Amniotic epithelial cell (primary cell): Measurements from ENCODE around the gene FAM20C.
"Not testable (repeated sequence)": the region's sequence is repeated elsewhere in the genome, so short reads cannot be mapped to it uniquely, and the experiment has no call there.

ENCODE experiments used
- DNase-seq: peaks from one replicate; pipeline ENCODE4 v3.0.0-alpha.2; 2010; ENCODE audit warnings: low read depth

FAM20C gene

GRCh38 chr7:259751-260405, 67.5 kb downstream of the FAM20C start:
- DNase-seq = no peak

- DNase-seq = no peak
Observed at GRCh38 chr7:260441-261281, 68.3 kb downstream of the FAM20C start.

- no peak for DNase-seq
Observed at GRCh38 chr7:261341-262250, 69.2 kb downstream of the FAM20C start.

DNA sequence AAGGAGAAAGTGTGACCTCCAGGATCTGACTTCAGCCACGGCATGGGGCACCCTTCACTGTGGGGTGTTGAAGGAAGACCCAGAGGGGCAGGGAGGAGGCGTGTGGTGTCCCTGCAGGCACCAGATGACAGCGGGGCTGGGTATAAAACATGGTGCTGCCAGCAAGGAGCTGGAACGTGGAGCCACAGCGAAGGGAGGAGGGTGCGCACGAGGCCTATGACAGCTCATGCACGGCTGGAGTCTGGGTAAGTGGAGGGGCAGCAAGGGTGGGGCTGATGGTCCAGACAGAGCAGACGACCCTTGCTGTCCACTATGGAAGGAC, 69.8 kb downstream of the FAM20C start:
- DNase-seq = no peak

DNA sequence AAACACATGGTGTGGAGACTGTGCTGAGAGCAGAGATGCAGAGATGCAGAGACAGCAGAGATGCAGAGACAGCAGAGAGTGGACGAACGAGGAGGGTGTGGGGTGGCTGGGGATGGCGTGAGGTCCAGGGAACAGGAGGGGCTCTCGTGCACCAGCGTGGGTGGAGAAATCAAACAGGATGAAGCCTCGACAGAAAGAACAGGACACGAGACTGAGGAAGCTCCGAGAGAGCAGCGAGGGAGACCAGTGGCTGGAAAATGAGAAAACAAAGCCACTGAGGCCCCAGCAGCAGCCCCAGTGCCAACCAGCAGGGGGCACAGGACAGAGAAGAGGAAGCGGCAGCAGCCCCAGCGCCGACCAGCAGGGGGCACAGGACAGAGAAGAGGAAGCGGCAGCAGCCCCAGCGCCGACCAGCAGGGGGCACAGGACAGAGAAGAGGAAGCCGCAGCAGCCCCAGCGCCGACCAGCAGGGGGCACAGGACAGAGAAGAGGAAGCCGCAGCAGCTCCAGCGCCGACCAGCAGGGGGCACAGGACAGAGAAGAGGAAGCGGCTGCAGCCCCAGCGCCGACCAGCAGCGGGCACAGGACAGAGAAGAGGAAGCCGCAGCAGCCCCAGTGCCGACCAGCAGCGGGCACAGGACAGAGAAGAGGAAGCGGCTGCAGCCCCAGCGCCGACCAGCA, 70.4 kb downstream of the FAM20C start:
- not testable (repeated sequence) for DNase-seq

- DNase-seq = not testable (repeated sequence)
Observed at GRCh38 chr7:263483-264351, 71.3 kb downstream of the FAM20C start.

- no peak for DNase-seq
Observed at GRCh38 chr7:264541-265191, 72.3 kb downstream of the FAM20C start.

DNA sequence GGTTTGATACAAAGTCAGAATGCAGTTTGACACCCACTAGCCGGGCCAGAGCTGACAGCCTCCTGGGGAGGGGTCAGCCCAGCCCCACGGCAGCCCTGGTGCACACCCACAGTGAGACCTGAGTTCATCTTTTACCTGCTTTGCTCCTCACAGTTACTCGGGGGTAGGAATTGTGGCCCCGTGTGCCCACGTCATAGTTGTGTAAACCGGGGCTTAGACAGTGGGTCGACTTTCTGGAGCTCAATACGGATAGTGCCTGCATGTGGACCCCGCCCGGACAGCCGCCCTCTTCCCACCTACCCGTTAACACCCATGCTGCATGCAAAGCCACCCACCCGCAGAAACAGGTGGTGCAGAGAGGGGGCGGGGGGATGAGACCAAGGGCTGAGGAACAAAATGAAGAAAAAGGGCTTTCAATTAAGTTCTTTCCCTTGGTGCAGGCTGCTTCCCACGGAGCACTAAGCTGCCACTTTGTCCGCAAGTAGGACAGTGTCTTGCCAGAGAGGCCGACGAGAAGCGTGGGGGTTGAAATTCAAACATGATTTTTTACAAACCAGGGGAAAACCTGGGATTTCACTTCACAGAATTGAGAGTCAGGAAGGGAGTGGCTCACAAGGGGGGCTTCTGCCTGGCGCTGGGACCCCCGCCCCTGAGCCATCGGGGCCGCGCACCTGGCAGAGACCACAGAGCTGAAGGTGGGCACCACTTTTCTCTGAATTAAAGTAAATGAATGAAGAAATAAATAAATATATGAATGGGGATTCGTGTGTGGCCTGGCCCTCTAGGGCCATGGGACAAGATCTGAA, 73.0 kb downstream of the FAM20C start:
- no peak for DNase-seq

- DNase-seq = no peak
Observed at GRCh38 chr7:265998-266850, 73.9 kb downstream of the FAM20C start.

GRCh38 chr7:266851-267840, 74.8 kb downstream of the FAM20C start:
- DNase-seq = peak; percentile 3

DNA sequence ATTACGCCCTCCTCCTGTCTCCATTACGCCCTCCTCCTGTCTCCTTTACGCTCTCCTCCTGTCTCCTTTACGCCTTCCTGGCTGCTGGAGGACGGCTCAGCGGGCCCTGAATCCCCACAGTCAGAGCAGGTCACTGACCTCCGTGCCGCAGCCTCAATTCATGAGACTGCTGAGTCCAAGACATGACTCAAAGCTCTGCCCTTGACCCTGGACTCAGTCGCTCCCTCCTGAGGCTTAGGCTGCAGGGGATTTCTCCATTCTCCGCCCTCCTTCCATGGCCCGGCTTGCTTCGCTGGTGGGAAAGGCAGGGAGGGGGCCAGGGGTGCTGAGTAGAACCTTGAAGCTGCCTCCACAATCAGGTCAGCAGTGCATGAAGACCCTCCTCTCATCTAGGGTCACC, 76.6 kb downstream of the FAM20C start:
- DNase-seq = no peak

- DNase-seq = no peak
Observed at GRCh38 chr7:269721-270120, 77.3 kb downstream of the FAM20C start.

- DNase-seq = no peak
Observed at GRCh38 chr7:270351-270983, 78.1 kb downstream of the FAM20C start.

DNA sequence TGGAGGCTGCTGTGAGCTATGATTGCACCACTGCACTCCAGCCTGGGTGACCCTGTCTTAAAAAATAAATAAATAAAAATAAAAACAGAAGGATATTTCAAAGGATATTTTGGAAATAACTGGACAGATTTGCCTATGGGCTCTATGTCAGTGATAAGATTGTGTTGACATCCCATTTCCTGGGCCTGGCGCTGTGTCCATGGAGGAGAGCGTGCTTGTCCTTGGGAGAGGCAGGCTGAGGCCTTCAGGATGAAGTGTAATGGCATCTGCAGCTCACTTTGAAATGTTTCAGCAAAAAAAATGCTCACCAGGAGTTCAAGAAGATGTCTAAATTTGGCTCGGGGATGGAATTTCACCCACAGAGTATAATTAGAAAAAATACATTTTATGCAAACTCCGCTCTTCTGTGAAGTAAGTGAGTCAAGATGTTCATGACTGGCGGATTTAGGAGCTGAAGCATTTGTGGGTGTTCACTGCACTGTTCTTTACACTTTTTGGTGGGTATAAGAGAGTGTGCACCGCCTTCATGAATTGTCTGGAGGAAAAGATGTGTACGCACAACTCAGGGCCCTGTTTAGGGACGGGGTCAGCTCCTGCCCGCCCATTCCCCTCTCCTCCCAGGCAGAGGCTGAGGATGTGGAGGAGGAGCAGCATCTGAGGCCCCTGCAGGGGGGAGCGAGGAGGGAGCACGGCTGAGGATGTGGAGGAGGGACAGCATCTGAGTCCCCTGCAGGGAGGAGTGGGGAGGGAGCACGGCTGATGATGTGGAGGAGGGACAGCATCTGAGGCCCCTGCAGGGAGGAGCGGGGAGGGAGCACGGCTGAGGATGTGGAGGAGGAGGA, 79.1 kb downstream of the FAM20C start:
- no peak for DNase-seq

- no peak for DNase-seq
Observed at GRCh38 chr7:272108-272615, 79.8 kb downstream of the FAM20C start.

DNA sequence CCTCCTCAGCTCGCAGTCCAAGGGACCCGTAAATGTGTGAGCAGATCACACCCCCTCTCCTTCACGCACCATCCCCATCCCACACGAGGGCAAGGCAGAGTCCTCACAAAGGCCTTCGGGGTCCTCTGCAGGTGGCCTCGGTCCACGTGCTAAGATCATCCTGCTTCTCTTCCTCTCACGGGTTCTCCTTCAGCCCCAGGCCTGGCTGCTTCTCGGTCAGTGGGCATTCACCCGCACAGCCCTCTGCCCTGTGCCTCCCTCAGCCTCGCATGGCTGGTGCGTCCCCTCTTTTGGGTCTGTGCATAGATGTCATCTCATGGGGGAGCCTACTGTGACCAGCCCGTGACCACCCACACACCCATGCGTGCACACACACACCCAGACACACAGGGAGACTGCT, 80.3 kb downstream of the FAM20C start:
- DNase-seq = no peak
